Kidney epithelial cell (primary cell): Measurements from ENCODE around the gene LRRC3. TPM values are rescaled to one million over a fixed set of nuclear protein-coding genes. Genes with fewer than 3 reads are reported as not detected.

Experiments
- DNase-seq: peaks from one replicate; pipeline ENCODE4 v3.0.0-alpha.2; 2010; ENCODE audit warnings: low read depth
- H3K27me3 ChIP-seq: 2 replicates; pipeline ENCODE4 v1.6.0; 2011; ENCODE audit warnings: low read length; ENCODE audit not compliant: control insufficient read depth, insufficient read depth
- H3K36me3 ChIP-seq: 2 replicates; pipeline ENCODE4 v1.5.1; 2011; ENCODE audit warnings: low read length; ENCODE audit not compliant: control insufficient read depth, insufficient read depth
- H3K4me3 ChIP-seq: 2 replicates; pipeline ENCODE4 v1.5.1; 2011; ENCODE audit warnings: low read depth, mild to moderate bottlenecking, control low read depth, low read length
- total RNA-seq: library from RNA; depleted of rRNA; stranded (reverse); fragments of >200 nt; gene quantifications from 2 replicates; pipeline ENCODE4 v1.2.3, GENCODE V29; 2015
- TF ChIP-seq, protein P1 (sequence below): IDR thresholded peaks from 2 replicates; pipeline ENCODE4 v1.5.1; 2011; ENCODE audit warnings: mild to moderate bottlenecking, moderate library complexity, low read length, control low read depth, inconsistent platforms; ENCODE audit not compliant: insufficient read depth, poor library complexity, severe bottlenecking

Gene LRRC3
- total RNA-seq, 1 donor from 2014 or later = 3.4 TPM

DNA sequence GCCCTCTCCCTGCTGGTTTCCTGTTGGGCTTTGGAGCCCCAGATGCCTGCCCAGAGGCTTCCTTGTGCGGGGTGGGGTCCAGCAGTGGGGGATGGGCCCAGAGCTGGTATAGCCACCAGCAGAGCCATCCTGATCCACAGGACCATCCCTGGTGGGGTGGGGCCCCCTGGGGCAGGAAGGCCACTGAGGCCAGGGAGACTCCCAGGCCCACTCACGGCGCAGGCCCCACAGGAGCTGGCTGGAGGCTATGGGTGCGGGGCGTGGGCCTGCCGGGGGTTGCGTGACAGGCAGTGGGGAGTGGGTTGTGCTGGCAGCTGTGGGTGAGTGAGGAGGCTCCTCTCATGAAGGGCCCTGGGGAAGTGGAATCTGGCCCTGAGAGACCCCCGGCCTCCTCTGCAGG is 5.7 kb downstream of the LRRC3 start:
- Histone ChIP-seq H3K36me3 (no peaks in the 10 kb centered on the region), H3K4me3 (no peak overlapping the region), H3K27me3 (peaks cover 16% of the 10 kb centered on the region)
- TF ChIP-seq, protein P1, sequence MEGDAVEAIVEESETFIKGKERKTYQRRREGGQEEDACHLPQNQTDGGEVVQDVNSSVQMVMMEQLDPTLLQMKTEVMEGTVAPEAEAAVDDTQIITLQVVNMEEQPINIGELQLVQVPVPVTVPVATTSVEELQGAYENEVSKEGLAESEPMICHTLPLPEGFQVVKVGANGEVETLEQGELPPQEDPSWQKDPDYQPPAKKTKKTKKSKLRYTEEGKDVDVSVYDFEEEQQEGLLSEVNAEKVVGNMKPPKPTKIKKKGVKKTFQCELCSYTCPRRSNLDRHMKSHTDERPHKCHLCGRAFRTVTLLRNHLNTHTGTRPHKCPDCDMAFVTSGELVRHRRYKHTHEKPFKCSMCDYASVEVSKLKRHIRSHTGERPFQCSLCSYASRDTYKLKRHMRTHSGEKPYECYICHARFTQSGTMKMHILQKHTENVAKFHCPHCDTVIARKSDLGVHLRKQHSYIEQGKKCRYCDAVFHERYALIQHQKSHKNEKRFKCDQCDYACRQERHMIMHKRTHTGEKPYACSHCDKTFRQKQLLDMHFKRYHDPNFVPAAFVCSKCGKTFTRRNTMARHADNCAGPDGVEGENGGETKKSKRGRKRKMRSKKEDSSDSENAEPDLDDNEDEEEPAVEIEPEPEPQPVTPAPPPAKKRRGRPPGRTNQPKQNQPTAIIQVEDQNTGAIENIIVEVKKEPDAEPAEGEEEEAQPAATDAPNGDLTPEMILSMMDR = no peak
- no peak for DNase-seq

DNA sequence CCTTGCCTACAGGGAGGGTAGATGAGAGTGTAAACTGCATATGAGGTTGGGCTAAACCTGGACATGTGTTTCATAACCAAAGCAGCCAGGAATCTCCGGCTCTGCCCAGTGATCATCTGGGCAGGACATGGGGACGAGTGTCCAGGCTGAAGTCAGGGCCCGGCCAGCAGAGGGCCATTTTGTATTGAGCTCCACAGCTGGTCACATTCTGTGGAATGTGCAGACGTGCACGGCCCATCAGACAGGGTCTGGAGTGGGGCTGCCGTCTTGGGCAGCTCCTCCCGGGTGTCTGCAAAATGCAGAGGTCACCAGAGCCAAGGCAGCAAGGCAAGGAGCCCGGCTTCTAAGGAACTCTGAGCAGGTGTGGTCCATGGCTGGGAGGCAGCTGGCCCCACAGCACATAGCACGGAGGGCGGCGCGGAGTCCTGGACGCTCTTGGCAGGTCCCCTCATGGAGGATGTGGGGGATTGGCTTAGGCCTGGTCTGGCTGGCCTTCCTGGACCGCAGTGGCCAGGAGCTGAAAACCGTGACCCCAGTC is 6.2 kb downstream of the LRRC3 start:
- Histone ChIP-seq H3K4me3 (no peak overlapping the region), H3K36me3 (no peaks in the 10 kb centered on the region), H3K27me3 (peaks cover 11% of the 10 kb centered on the region)
- TF ChIP-seq, protein P1 = no peak
- no peak for DNase-seq

DNA sequence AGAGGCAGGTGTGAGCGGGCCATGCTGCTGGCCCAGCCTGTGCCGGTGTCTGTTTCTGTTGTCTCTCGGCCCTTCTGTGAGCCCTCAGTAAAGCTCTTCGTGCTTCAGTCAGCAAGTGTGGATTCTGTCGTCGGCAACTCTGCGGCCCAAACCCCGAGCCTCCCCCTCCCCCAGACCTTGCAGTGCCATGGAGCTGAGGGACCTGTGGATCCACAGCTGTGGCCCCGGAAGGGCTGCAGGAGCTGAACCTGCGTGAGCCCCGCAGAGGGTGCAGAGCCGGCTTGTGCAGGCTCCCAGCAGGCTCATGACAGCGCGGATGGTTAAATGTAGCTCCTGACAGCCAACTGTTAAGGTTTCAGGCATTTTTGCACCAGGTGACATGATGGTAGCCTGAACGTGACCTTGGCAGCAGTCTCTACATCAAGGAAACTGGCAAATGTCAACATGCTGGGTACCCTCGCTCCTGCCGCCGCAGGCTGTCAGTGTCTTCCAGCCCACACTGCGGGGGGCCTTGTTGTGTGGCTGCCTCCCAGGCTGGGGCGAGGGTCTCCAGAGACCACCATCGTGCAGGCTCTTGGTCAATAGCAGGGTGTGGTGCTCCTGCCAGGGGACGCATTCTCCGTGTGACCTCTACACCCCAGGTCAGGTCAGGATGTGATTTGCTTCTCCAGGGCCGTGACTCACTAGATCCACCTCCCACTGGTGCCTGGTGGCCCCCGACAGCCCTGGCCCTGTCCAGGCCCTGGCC is 7.0 kb downstream of the LRRC3 start:
- H3K36me3 ChIP-seq = no peaks in the 10 kb centered on the region
- H3K27me3 ChIP-seq = peaks cover 8% of the 10 kb centered on the region
- TF ChIP-seq, protein P1 = no peak
- no peak for DNase-seq
- no peak overlapping the region for H3K4me3 ChIP-seq

DNA sequence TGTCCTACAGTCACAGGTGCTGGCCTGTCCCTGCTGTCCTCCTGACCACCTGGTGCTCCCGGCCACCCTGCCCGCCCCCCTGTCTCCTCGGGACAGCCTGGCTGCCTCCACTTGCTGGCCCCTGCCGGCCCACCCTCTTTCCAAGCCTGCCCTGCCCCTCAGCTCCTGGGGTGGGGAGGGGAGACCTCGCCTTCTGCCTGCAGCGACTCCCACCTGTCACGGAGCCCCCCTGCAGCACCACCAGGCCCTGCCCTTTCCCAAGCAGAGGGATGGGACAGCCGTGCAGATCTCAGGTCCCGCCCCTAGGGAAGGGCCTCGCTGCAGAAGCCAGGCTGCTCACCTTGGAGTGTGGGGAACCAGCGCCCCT is 7.5 kb downstream of the LRRC3 start:
- Histone ChIP-seq H3K4me3 (no peak overlapping the region), H3K36me3 (no peaks in the 10 kb centered on the region), H3K27me3 (peaks cover 8% of the 10 kb centered on the region)
- no peak for DNase-seq
- TF ChIP-seq, protein P1 = no peak

DNA sequence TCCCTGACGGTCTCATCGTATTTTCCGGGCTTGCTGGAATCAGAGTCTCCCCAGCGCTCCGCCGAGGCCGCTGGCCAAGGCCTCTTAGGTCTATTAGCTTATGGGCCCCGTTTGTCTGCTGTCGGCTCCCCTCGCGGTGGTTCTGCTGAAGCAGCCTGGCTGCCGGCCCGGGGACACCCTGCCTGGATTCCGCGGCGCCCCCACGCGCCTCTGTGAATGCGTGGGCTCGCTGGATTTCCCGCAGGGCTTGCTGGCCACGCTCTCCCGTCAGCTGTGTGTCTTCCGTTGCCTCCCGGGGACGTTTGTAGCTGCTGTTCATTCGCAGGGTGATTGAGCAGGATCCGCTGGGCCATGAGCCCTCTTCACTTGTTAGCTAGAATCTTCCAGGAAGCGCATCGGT is 8.4 kb downstream of the LRRC3 start:
- no peak for DNase-seq
- TF ChIP-seq, protein P1 = no peak

DNA sequence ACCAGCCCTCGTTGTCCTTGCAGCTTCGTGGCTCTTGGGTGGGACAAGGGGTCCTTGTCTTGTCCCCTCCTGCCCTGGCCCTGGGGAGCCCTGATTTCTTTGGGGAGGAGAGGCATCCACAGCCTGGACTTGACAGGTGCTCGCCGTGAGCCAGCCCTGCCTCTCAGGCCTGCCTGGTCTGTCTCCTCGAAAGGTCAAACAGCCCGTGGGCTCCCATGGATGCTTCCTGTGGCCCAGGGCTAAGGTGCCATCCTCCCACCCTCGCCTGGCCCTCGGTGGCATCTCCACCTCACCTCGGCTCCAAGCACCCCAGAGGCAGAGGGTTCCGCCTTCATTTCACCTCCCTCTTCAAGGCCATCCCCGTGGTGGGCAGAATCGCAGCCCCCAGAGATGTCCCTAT is 9.0 kb downstream of the LRRC3 start:
- no peaks in the 10 kb centered on the region for H3K36me3 ChIP-seq
- TF ChIP-seq, protein P1 = no peak
- H3K4me3 ChIP-seq = no peak overlapping the region
- H3K27me3 ChIP-seq = peaks cover 8% of the 10 kb centered on the region
- DNase-seq = no peak

More for the DNA sequence above, 8.4 kb downstream of the LRRC3 start:
- H3K27me3 ChIP-seq = peaks cover 8% of the 10 kb centered on the region
- H3K4me3 ChIP-seq = no peak overlapping the region
- H3K36me3 ChIP-seq = no peaks in the 10 kb centered on the region
